HG02678 (cell line): Measurements from ENCODE around the gene OXCT1.

Experiments
- ATAC-seq: cut with Tn5 transposase; IDR thresholded peaks from one replicate; pipeline ENCODE4 v1.9.1; 2021; ENCODE audit warnings: mild to moderate bottlenecking, moderate library complexity; ENCODE audit not compliant: unreplicated experiment

OXCT1 gene

GRCh38 chr5:41869724-41870626, at the start of gene OXCT1:
Gene OXCT1, minus strand, starts transcription at chr5:41870425. Its CDS starts 67 bp downstream, at chr5:41870358.
- peak; percentile 90 for ATAC-seq

GRCh38 chr5:41918105-41918504, 47.9 kb upstream of the OXCT1 start:
- peak; percentile 46 for ATAC-seq

GRCh38 chr5:41908374-41909079, 38.3 kb upstream of the OXCT1 start:
- ATAC-seq, result no peak

GRCh38 chr5:41906151-41906550, 35.9 kb upstream of the OXCT1 start:
- no peak for ATAC-seq

- ATAC-seq, result peak; percentile 98
Measured at GRCh38 chr5:41903892-41904799, 33.9 kb upstream of the OXCT1 start, which contains the start of gene RIMOC1. Gene RIMOC1, plus strand, starts transcription at chr5:41904344. Its CDS starts 24 bp downstream, at chr5:41904368.

- ATAC-seq, result no peak
Measured at GRCh38 chr5:41903382-41903891, 33.2 kb upstream of the OXCT1 start.

- ATAC-seq, result no peak
Measured at GRCh38 chr5:41896230-41896629, 26.0 kb upstream of the OXCT1 start.

GRCh38 chr5:41893074-41893851, 23.0 kb upstream of the OXCT1 start:
- peak; percentile 65 for ATAC-seq

- no peak for ATAC-seq
Measured at GRCh38 chr5:41892031-41892430, 21.8 kb upstream of the OXCT1 start.

GRCh38 chr5:41891066-41891707, 21.0 kb upstream of the OXCT1 start:
- peak; percentile 38 for ATAC-seq

GRCh38 chr5:41885286-41885685, 15.1 kb upstream of the OXCT1 start:
- ATAC-seq, result no peak

GRCh38 chr5:41883936-41884335, 13.7 kb upstream of the OXCT1 start:
- no peak for ATAC-seq

- ATAC-seq, result no peak
Measured at GRCh38 chr5:41883243-41883642, 13.0 kb upstream of the OXCT1 start.

- ATAC-seq, result no peak
Measured at GRCh38 chr5:41882765-41883164, 12.5 kb upstream of the OXCT1 start.

- peak; percentile 77 for ATAC-seq
Measured at GRCh38 chr5:41878643-41879478, 8.6 kb upstream of the OXCT1 start.

GRCh38 chr5:41878173-41878572, 7.9 kb upstream of the OXCT1 start:
- ATAC-seq, result peak; percentile 53

GRCh38 chr5:41877408-41877807, 7.2 kb upstream of the OXCT1 start:
- ATAC-seq, result no peak

GRCh38 chr5:41876678-41877077, 6.5 kb upstream of the OXCT1 start:
- no peak for ATAC-seq
